Keratinocyte (primary cell): ENCODE data around the gene MVB12B. TPM values are rescaled to one million over a fixed set of nuclear protein-coding genes. Genes with fewer than 3 reads are reported as not detected.
A peak's percentile ranks its signal among the peaks of the same experiment; 100 is the strongest.

Source experiments
- DNase-seq: peaks from one replicate; pipeline ENCODE4 v3.0.0-alpha.2; 2011; ENCODE audit warnings: low read depth, missing footprints, low spot score
- FAIRE-seq: peaks from 2 replicates; lab custom pipeline; 2011; peaks lifted over from hg19 to GRCh38; lab: Jason Lieb, UNC
- H2AFZ ChIP-seq: 2 replicates; pipeline ENCODE4 v1.6.0; 2012; ENCODE audit warnings: low read length, control low read depth, inconsistent platforms; ENCODE audit not compliant: control insufficient read depth
- H3K27ac ChIP-seq: 2 replicates; pipeline ENCODE4 v1.5.1; 2011; ENCODE audit warnings: low read length; ENCODE audit not compliant: control insufficient read depth, insufficient read depth
- H3K27me3 ChIP-seq: 3 replicates; pipeline ENCODE4 v1.6.0; 2011; ENCODE audit warnings: low read length; ENCODE audit not compliant: control insufficient read depth, insufficient read depth; ENCODE audit errors: extremely low read depth
- H3K36me3 ChIP-seq, 2 experiments: 2 replicates in 1 of 2; 3 replicates in 1 of 2; pipeline ENCODE4 v1.5.1; 2011; ENCODE audit warnings: low read length in 2 of 2, mild to moderate bottlenecking in 1 of 2; ENCODE audit not compliant: control insufficient read depth in 2 of 2, insufficient read depth in 2 of 2; ENCODE audit errors: extremely low read depth in 1 of 2
- H3K4me1 ChIP-seq: 3 replicates; pipeline ENCODE4 v1.5.1; 2011; ENCODE audit warnings: low read length; ENCODE audit not compliant: control insufficient read depth, insufficient read depth; ENCODE audit errors: extremely low read depth
- H3K4me2 ChIP-seq: 3 replicates; pipeline ENCODE4 v1.6.0; 2011; ENCODE audit warnings: low read depth, low read length; ENCODE audit not compliant: control insufficient read depth, insufficient read depth; ENCODE audit errors: extremely low read depth
- H3K4me3 ChIP-seq, 3 experiments: fragments of 200-600 bp in 1 of 3; sonication (generic) in 1 of 3; 2 replicates in 2 of 3; 3 replicates in 1 of 3; pipeline ENCODE4 v1.5.1; 2011 to 2016; ENCODE audit warnings: low read length in 3 of 3, mild to moderate bottlenecking in 3 of 3, control low read depth in 2 of 3, inconsistent platforms in 1 of 3, low read depth in 1 of 3, mixed read lengths in 1 of 3, mixed run types in 1 of 3, moderate library complexity in 1 of 3; ENCODE audit not compliant: control insufficient read depth in 2 of 3, insufficient read depth in 2 of 3; ENCODE audit errors: extremely low read depth in 1 of 3
- H3K79me2 ChIP-seq: 2 replicates; pipeline ENCODE4 v1.6.0; 2012; ENCODE audit warnings: low read length; ENCODE audit not compliant: control insufficient read depth, insufficient read depth
- H3K9ac ChIP-seq: 3 replicates; pipeline ENCODE4 v1.6.0; 2011; ENCODE audit warnings: low read length; ENCODE audit not compliant: control insufficient read depth, insufficient read depth; ENCODE audit errors: extremely low read depth
- H3K9me1 ChIP-seq: 3 replicates; pipeline ENCODE4 v1.6.0; 2011; ENCODE audit warnings: low read length; ENCODE audit not compliant: control insufficient read depth, insufficient read depth; ENCODE audit errors: extremely low read depth
- H3K9me3 ChIP-seq: 2 replicates; pipeline ENCODE4 v1.5.1; 2012; ENCODE audit warnings: low read depth, low read length; ENCODE audit not compliant: control insufficient read depth
- H4K20me1 ChIP-seq: 3 replicates; pipeline ENCODE4 v1.6.0; 2011; ENCODE audit warnings: low read length; ENCODE audit not compliant: control insufficient read depth, insufficient read depth; ENCODE audit errors: extremely low read depth
- EZH2 ChIP-seq: IDR thresholded peaks from one replicate; pipeline ENCODE4 v1.6.1; 2012; ENCODE audit warnings: inconsistent platforms, mild to moderate bottlenecking, low read length, moderate library complexity
- dilution Hi-C: fragments of 300-500 bp; cut with MboI; formaldehyde crosslinking; loops from one replicate; pipeline ENCODE4 v1.7.0; 2020; ENCODE audit warnings: low sequenced_read_pairs; ENCODE audit not compliant: extremely low pct_ligation_motif_present
- polyA plus RNA-seq, 5 experiments: library from polyadenylated mRNA; depleted of rRNA in 3 of 5; stranded (reverse) in 3 of 5; stranded (forward) in 1 of 5; unstranded in 1 of 5; fragments of >200 nt; gene quantifications; 1 replicate in 1 of 5; 2 replicates in 3 of 5; 3 replicates in 1 of 5; pipeline versions ENCODE4 v1.2.1 to v1.2.3, GENCODE V29; 2011 to 2012; ENCODE audit warnings: missing spikeins in 2 of 5, low read depth in 1 of 5, low replicate concordance in 1 of 5
- TF ChIP-seq, protein P1 (sequence below), 3 experiments: IDR thresholded peaks in 1 of 3; conservative IDR thresholded peaks in 1 of 3; optimal IDR thresholded peaks in 1 of 3; 2 replicates in 2 of 3; 3 replicates in 1 of 3; pipeline versions ENCODE3 to v1.5.1; 2011; ENCODE audit warnings: low read length in 3 of 3, mild to moderate bottlenecking in 3 of 3, moderate library complexity in 2 of 3, control low read depth in 1 of 3, inconsistent platforms in 1 of 3; ENCODE audit not compliant: insufficient read depth in 2 of 3; ENCODE audit errors: extremely low read depth in 1 of 3

Gene MVB12B
- polyA plus RNA-seq, 1 donor (not counting 4 experiments of a cell fraction or from before 2014, with no cell fraction given): 1.2 TPM

DNA sequence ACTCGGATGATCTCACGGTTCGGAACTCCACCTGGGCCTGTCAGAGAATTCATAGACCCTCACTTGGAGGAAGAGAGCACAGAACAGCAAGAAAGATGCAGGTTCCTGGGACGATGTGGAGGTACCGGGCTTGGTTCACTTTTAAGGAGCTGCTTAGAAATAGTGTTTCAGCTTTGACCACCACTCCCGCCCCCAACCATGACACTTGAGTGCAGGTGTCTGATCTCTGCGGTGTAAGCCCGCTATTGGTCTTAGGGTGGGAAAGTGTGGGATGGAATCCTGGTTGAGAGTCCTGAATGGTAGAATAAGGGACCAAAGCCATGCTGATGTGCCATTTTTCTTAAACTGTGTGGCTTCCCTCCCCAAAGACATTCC lies 189.9 kb downstream of the MVB12B start:
- Histone ChIP-seq H3K36me3 (no peaks in the 10 kb centered on the region), H4K20me1 (no peaks in the 10 kb centered on the region), H3K79me2 (no peaks in the 10 kb centered on the region), H3K9me3 (no peaks in the 10 kb centered on the region), H3K4me1 (peaks cover 23% of the 10 kb centered on the region), H3K4me2 (peak overlapping the region; percentile 90), H3K27me3 (peaks cover 4% of the 10 kb centered on the region), H3K4me3 (peak overlapping the region in 2 of 3 experiments; percentile 60 to 76), H3K27ac (no peak overlapping the region), H2AFZ (no peak overlapping the region), H3K9ac (no peak overlapping the region), H3K9me1 (no peaks in the 10 kb centered on the region)
- DNase-seq (no peak), FAIRE-seq (no peak)
- TF ChIP-seq EZH2: no peak
- TF ChIP-seq, protein P1, sequence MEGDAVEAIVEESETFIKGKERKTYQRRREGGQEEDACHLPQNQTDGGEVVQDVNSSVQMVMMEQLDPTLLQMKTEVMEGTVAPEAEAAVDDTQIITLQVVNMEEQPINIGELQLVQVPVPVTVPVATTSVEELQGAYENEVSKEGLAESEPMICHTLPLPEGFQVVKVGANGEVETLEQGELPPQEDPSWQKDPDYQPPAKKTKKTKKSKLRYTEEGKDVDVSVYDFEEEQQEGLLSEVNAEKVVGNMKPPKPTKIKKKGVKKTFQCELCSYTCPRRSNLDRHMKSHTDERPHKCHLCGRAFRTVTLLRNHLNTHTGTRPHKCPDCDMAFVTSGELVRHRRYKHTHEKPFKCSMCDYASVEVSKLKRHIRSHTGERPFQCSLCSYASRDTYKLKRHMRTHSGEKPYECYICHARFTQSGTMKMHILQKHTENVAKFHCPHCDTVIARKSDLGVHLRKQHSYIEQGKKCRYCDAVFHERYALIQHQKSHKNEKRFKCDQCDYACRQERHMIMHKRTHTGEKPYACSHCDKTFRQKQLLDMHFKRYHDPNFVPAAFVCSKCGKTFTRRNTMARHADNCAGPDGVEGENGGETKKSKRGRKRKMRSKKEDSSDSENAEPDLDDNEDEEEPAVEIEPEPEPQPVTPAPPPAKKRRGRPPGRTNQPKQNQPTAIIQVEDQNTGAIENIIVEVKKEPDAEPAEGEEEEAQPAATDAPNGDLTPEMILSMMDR (optimal IDR thresholded peaks at IDR 0.05 in 1 of 3, IDR thresholded peaks at IDR 0.05 in 1 of 3, conservative IDR thresholded peaks at IDR 0.05 in 1 of 3; ENCODE audit: extremely low read depth in 1 of 3, insufficient read depth in 2 of 3, low read length in 3 of 3): no peak
- dilution Hi-C loops: no loop called here

DNA sequence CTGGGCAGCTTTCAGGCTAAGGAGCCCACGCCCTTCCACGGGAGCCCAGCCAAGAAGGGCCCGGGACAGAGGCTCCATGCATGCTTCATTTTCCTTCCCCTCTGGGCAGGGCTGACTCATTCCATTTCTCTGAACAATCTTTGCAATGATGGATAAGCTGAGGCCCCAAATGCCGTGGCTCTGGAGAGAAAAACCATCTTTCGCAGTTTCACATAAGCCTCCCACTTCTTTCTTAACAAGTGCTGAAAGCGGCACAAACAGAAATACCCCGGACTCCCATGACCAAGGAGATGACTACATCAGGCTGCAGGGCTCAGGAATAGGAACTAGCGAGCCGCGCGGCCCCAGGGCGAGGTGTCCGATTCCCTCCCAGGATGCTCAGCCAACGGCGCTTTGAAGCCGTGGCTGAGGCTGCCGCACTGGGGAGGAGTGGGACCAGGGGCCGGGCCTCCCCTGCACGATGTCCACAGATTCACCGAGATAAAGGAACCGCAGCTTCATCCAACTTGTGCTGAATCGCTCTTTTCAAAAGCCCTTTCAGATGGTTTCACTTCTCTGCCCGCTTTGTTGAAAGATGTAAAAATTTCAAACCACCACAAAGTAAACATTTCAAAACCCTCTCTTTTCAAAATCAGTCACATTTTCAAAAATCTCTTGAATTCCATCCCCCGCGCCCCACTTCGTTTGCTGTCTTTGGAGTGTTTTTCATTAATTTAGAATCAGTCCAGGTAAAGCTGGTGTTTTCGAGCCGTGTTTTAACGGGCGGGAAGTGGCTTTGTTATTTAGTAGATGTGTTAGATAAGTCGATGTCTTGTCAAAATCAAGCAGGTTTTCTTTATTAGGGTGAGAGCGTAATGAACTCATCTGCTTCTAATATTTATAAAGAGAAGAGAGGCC lies 190.6 kb downstream of the MVB12B start:
- Histone ChIP-seq H3K27me3 (peaks cover 4% of the 10 kb centered on the region), H3K4me2 (peak overlapping the region; percentile 90), H2AFZ (peak overlapping the region; percentile 77), H3K4me1 (peaks cover 23% of the 10 kb centered on the region), H3K27ac (no peak overlapping the region), H3K9ac (peak overlapping the region; percentile 36), H3K79me2 (no peaks in the 10 kb centered on the region), H4K20me1 (no peaks in the 10 kb centered on the region), H3K4me3 (peak overlapping the region; percentile 18 to 76 (median 60)), H3K9me1 (no peaks in the 10 kb centered on the region), H3K9me3 (no peaks in the 10 kb centered on the region), H3K36me3 (no peaks in the 10 kb centered on the region)
- peak; percentile 90 for FAIRE-seq
- dilution Hi-C loops: no loop called here
- TF ChIP-seq EZH2: no peak
- TF ChIP-seq, protein P1 (optimal IDR thresholded peaks at IDR 0.05 in 1 of 3, IDR thresholded peaks at IDR 0.05 in 1 of 3, conservative IDR thresholded peaks at IDR 0.05 in 1 of 3; ENCODE audit: extremely low read depth in 1 of 3, insufficient read depth in 2 of 3, low read length in 3 of 3): no peak
- DNase-seq: no peak
